ENCODE data around the gene CAMTA1. TPM values are rescaled to one million over a fixed set of nuclear protein-coding genes. Genes with fewer than 3 reads are reported as not detected.

The CAMTA1 gene
- total RNA-seq, 2 experiments from 2014 or later: 43.9 to 73.3 TPM

DNA sequence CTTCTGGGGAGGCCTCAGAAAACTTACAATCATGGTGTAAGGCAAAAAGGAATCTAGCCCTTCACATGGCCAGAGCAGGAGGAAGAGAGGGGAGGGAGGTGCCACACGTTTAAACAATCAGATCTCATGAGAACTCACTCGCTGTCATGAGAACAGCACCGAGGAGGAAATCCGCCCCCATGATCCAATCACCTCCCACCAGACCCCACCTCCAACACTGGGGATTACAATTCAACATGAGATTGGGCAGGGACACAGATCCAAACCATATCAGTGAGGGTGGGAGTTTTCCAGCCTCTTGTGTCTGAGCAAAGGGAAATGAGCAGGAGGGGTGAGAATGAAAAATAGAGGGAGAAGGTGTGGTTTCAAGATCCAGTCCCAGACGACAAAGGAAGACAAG, 503.7 kb downstream of the CAMTA1 start:
- POLR2A ChIA-PET: no interaction called here
- no TSS peak for BruUV-seq (replicated peaks)

DNA sequence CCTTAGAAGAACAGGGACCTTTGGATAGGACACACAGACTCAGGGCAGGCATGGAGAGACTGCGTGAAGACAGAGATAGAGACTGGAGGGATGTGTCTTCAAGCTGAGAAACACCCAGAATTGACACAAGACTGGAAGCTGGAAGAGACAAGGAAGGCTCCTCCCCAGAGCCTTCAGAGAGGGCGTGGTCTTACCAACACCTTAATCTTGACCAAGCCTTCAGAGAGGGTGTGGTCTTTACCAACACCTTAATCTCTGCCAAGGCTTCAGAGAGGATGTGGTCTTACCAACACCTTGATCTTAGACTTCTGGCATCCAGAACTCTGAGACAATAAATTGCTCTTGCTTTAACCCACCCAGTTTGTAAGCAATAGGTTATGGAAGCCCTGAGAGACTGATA, 504.4 kb downstream of the CAMTA1 start:
- H4K20me1 ChIP-seq (ENCODE audit: insufficient read depth, low read length): no peaks in the 10 kb centered on the region
- no peak for TF ChIP-seq EZH2phosphoT487 (IDR thresholded peaks at IDR 0.05; ENCODE audit: borderline replicate concordance, low read depth, low read length)
- TF ChIP-seq, protein P1, sequence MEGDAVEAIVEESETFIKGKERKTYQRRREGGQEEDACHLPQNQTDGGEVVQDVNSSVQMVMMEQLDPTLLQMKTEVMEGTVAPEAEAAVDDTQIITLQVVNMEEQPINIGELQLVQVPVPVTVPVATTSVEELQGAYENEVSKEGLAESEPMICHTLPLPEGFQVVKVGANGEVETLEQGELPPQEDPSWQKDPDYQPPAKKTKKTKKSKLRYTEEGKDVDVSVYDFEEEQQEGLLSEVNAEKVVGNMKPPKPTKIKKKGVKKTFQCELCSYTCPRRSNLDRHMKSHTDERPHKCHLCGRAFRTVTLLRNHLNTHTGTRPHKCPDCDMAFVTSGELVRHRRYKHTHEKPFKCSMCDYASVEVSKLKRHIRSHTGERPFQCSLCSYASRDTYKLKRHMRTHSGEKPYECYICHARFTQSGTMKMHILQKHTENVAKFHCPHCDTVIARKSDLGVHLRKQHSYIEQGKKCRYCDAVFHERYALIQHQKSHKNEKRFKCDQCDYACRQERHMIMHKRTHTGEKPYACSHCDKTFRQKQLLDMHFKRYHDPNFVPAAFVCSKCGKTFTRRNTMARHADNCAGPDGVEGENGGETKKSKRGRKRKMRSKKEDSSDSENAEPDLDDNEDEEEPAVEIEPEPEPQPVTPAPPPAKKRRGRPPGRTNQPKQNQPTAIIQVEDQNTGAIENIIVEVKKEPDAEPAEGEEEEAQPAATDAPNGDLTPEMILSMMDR (conservative IDR thresholded peaks at IDR 0.05; ENCODE audit: low read length): no peak
- no peaks in the 10 kb centered on the region for H3K4me1 ChIP-seq (ENCODE audit: insufficient read depth, low read length, poor library complexity, severe bottlenecking)
- H2AFZ ChIP-seq (ENCODE audit: low read length): no peak overlapping the region
- no peak overlapping the region for H3K27ac ChIP-seq (ENCODE audit: low read depth, low read length, poor library complexity, severe bottlenecking)
- H3K4me3 ChIP-seq (ENCODE audit: low read depth, low read length, poor library complexity, severe bottlenecking): no peak overlapping the region
- CTCF ChIA-PET (ENCODE audit: unreplicated experiment): no interaction called here
- no peak for DNase-seq (ENCODE audit: low spot score)
- H3K36me3 ChIP-seq (ENCODE audit: insufficient read depth, low read length): no peaks in the 10 kb centered on the region
- POLR2A ChIA-PET: no interaction called here
- no peaks in the 10 kb centered on the region for H3K79me2 ChIP-seq (ENCODE audit: insufficient read depth, low read depth, low read length)
- intact Hi-C loops (cut with micrococcal nuclease; ENCODE audit: unreplicated experiment): no loop called here
- no peaks in the 10 kb centered on the region for H3K9me3 ChIP-seq (ENCODE audit: low read length)
- BruUV-seq (replicated peaks): no TSS peak
- H3K9me2 ChIP-seq (ENCODE audit: insufficient read depth, low read length): no peaks in the 10 kb centered on the region
- H3K4me2 ChIP-seq (ENCODE audit: low read length): no peak overlapping the region

More for the DNA sequence above, 503.7 kb downstream of the CAMTA1 start:
- H4K20me1 ChIP-seq (ENCODE audit: insufficient read depth, low read length): no peaks in the 10 kb centered on the region
- intact Hi-C loops (cut with micrococcal nuclease; ENCODE audit: unreplicated experiment): no loop called here
- no peak overlapping the region for H3K4me3 ChIP-seq (ENCODE audit: low read depth, low read length, poor library complexity, severe bottlenecking)
- H3K4me1 ChIP-seq (ENCODE audit: insufficient read depth, low read length, poor library complexity, severe bottlenecking): no peaks in the 10 kb centered on the region
- H3K36me3 ChIP-seq (ENCODE audit: insufficient read depth, low read length): no peaks in the 10 kb centered on the region
- no peak overlapping the region for H3K4me2 ChIP-seq (ENCODE audit: low read length)
- TF ChIP-seq, protein P1 (conservative IDR thresholded peaks at IDR 0.05; ENCODE audit: low read length): no peak
- no peak for TF ChIP-seq EZH2phosphoT487 (IDR thresholded peaks at IDR 0.05; ENCODE audit: borderline replicate concordance, low read depth, low read length)
- DNase-seq (ENCODE audit: low spot score): no peak
- H3K79me2 ChIP-seq (ENCODE audit: insufficient read depth, low read depth, low read length): no peaks in the 10 kb centered on the region
- H2AFZ ChIP-seq (ENCODE audit: low read length): no peak overlapping the region
- H3K27ac ChIP-seq (ENCODE audit: low read depth, low read length, poor library complexity, severe bottlenecking): no peak overlapping the region
- no peaks in the 10 kb centered on the region for H3K9me3 ChIP-seq (ENCODE audit: low read length)
- CTCF ChIA-PET (ENCODE audit: unreplicated experiment): no interaction called here
- H3K9me2 ChIP-seq (ENCODE audit: insufficient read depth, low read length): no peaks in the 10 kb centered on the region

DNA sequence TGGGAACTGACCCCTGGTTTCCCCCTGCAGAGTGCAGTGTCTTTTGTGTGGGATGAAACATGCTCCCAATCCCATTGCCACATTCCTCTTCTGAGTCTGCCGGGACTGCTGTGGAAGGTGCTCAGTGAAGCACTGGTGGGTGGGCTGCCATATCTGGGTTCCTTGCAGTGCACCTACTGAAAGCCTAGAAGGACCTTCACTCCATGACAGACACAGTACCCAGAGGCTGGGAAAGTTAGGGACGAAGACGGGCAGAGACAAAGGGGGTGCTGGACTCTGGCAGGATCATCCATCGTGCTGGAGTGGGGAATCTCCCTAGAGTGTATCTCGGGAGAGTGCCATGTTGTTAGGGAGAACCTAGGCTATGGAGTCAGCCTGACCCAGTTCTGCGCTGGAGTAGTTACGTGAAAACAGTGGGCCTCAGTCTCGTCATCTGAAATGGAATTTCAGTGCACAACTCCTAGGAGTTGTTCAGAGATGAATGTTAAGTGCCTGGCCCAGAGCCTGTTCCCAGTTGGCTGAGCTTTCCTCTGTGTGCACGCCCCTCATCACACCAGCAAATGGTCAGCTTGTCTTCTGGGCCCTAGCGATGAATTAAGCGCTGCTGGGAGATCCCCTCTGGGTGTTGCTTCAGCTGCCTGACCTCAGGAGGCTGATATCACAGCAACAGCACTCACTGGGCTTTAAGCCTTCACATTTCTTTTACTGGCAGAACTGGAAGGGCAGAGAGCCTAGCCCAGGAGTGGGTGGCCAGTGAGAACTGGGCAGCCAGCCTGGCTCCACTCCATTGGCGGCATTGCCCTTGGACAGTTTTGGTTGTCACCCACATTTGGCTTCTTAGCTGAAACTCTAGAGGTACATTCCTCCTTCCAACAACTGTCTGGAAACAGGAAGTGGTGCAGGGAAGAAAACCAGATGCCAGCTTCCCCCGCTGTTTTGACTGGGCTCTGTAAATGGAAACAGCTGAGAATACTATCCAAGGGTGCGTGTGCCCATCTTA, 506.0 kb downstream of the CAMTA1 start:
- no peak for TF ChIP-seq EZH2phosphoT487 (IDR thresholded peaks at IDR 0.05; ENCODE audit: borderline replicate concordance, low read depth, low read length)
- TF ChIP-seq, protein P1 (conservative IDR thresholded peaks at IDR 0.05; ENCODE audit: low read length): no peak
- no TSS peak for BruUV-seq (replicated peaks)

More for the DNA sequence above, 506.0 kb downstream of the CAMTA1 start:
- ChIA-PET POLR2A (no interaction called here), CTCF (ENCODE audit: unreplicated experiment) (no interaction called here)
- no peaks in the 10 kb centered on the region for H3K9me3 ChIP-seq (ENCODE audit: low read length)
- H3K36me3 ChIP-seq (ENCODE audit: insufficient read depth, low read length): no peaks in the 10 kb centered on the region
- H3K4me3 ChIP-seq (ENCODE audit: low read depth, low read length, poor library complexity, severe bottlenecking): no peak overlapping the region
- H3K27ac ChIP-seq (ENCODE audit: low read depth, low read length, poor library complexity, severe bottlenecking): no peak overlapping the region
- H3K4me2 ChIP-seq (ENCODE audit: low read length): no peak overlapping the region
- no peaks in the 10 kb centered on the region for H3K9me2 ChIP-seq (ENCODE audit: insufficient read depth, low read length)
- intact Hi-C loops (cut with micrococcal nuclease; ENCODE audit: unreplicated experiment): no loop called here
- no peak overlapping the region for H2AFZ ChIP-seq (ENCODE audit: low read length)
- DNase-seq (ENCODE audit: low spot score): no peak
- H3K79me2 ChIP-seq (ENCODE audit: insufficient read depth, low read depth, low read length): no peaks in the 10 kb centered on the region
- H3K4me1 ChIP-seq (ENCODE audit: insufficient read depth, low read length, poor library complexity, severe bottlenecking): no peaks in the 10 kb centered on the region
- H4K20me1 ChIP-seq (ENCODE audit: insufficient read depth, low read length): no peaks in the 10 kb centered on the region
